Sciatic nerve (tissue), 2 donors: ENCODE data around the gene ADAM8. TPM values are rescaled to one million over a fixed set of nuclear protein-coding genes. Genes with fewer than 3 reads are reported as not detected.
"Not testable (repeated sequence)": the region's sequence is repeated elsewhere in the genome, so short reads cannot be mapped to it uniquely, and the experiment has no call there.

ENCODE experiments used
- ATAC-seq: fragments of 200-7000 bp; cut with Tn5 transposase; one replicate; pipeline ENCODE4 v1.9.1; 2020; ENCODE audit warnings: mild to moderate bottlenecking, moderate library complexity
- DNase-seq: peaks from one replicate; pipeline ENCODE4 v3.0.0-alpha.2; 2020; ENCODE audit warnings: low spot score
- intact Hi-C: fragments of 100-400 bp; cut with DNase I; formaldehyde crosslinking; loops from one replicate; pipeline ENCODE4 v1.14.2; 2022
- total RNA-seq: library from RNA; stranded (reverse); fragmentation: NEBNext Ultra II Directional; extraction: Animal tissue kit (Norgen Biotek cat#: 25700); gene quantifications from one replicate; pipeline ENCODE4 v1.2.1, GENCODE V29; 2021
- donor health status: DM: no; HTN: no; CAD: no.
- donor health status: DM: no; HTN: no; CAD: no.

Gene ADAM8
- total RNA-seq, 1 donor from 2014 or later, result 20.7 TPM

DNA sequence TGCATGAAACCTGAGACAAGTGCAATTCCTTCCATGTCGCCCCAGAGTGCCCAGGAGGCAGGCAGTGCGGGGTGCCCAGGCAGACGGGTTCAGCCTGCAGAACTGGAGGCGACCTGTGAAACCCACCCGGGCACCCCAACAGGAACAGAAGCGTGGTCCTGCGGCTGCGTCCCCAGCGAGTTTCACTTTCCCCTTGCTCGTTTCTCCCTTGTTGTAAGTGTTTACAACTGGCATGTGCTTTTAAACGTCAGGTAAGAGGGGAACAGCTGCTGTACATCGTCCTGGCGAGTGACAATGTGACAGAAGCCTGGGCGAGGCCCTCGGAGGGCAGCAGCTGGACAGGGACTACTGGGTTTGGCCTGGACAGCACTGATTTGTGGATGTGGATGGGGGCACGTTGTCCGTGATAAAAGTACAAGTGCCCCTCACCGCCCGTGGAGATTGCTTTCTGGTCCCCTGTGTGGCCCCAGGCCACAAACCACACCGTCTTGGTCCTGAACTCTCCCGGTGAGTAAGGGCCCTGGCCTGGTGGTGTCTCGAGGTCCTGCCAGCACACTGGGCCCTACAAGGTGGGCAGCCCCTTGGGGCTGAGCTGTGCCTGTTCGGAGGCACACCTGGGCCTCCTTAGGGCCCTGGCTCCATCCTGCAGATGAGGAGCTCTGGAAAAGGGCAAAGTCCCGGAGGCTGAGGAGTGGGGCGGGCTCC, 35.0 kb downstream of the ADAM8 start:
- DNase-seq, result no peak
- intact Hi-C loops, result no loop called here
- no peak for ATAC-seq

DNA sequence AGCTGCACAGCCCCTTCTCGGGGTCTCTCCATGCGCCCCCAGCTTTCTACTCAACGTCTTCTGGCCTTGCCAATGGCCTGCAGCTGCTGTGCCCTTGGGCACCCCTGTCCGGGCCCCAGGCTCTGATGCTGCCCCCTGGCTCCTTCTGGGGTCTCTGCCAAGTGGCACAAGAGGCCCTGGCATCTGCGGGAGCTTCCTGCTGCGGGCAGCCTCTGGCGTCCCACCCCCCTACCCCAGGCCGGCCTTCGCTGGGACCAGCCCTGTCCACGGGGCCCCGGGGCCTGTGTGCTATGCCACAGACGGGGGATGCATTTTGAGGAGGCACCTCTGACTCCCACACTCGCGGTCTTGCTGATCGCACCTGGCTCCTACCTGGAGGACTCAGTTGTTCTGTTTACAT, 36.7 kb downstream of the ADAM8 start:
- DNase-seq (no peak), ATAC-seq (no peak)
- intact Hi-C loops, result no loop called here

DNA sequence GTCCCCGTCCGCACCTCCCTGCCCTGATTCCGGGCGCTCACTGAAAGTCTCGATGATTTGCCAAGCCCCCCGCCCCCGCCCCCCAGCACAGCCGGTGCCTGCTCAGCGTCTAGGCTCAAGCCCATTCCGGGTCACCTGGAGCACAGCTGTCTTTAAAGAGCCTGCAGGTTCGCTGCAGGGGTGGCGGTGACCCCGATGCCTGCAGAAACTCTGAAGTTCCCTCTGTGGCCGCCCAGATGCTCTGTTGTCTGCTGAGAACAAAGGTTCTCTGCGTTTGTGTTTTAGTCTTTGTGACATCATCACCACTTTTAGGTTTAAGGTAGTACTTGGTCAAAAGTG, 38.2 kb downstream of the ADAM8 start:
- ATAC-seq, result no peak
- no peak for DNase-seq
- intact Hi-C loops, result no loop called here

DNA sequence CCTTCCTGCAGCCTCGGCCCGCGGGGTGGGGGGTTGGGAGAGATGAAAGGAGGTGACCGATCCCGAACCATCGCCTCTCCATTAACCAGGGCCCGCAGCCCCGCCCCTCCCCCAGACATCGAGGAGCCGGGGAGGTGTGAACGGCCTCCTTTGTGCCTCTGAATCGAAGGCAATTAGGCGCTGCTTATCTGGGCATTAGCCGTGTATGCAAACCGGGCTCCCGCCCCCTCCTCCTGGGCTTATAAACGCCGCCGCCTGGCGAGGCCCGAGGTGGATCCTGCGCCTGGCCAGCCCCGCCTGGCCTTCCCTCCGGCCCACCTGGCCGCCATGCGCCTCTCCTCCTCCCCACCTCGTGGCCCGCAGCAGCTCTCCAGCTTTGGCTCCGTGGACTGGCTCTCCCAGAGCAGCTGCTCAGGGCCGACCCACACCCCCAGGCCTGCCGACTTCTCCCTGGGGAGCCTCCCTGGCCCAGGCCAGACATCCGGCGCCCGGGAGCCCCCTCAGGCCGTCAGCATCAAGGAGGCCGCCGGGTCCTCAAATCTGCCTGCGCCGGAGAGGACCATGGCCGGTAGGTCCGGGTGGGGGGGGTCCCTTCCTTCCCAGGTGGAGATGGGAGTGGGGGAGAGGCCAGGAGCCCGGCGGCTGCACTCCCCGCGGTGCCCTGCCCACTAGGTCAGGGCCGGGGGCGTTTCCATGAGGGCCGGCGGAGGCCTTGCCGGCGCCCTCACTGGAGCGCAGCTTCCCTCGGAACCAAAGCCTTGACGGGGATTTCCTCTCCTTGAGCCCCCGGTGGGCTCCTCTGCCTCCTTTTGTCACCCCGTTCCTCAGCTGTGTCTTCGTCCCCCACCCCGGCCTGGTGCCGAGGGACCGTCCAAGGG, 38.8 kb downstream of the ADAM8 start, which contains the start of gene VENTX:
Gene VENTX (plus strand): TSS at position 268 of the 878 bp plus-strand sequence. CDS start 60 bp downstream, at position 328.
- intact Hi-C loops, result no loop called here
- no peak for DNase-seq
- no peak for ATAC-seq

DNA sequence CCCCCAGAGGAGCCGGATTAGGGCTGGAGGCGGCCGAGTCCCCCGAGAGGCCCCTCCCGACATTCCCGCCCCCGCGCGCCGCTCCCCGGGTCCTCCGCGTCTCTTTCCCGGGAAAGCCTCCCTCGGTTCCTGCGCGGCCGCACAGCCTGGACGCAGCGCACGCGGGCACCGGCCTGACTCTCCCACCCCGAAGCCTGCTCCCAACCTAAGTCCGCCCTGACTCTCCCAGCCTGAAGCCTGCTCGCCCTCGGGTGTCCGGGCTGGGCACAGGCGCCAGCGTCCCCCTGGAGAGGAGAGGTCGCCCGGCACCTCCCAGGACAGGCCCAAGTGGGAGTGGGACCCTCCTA, 39.5 kb downstream of the ADAM8 start:
- no peak for DNase-seq
- intact Hi-C loops, result no loop called here

DNA sequence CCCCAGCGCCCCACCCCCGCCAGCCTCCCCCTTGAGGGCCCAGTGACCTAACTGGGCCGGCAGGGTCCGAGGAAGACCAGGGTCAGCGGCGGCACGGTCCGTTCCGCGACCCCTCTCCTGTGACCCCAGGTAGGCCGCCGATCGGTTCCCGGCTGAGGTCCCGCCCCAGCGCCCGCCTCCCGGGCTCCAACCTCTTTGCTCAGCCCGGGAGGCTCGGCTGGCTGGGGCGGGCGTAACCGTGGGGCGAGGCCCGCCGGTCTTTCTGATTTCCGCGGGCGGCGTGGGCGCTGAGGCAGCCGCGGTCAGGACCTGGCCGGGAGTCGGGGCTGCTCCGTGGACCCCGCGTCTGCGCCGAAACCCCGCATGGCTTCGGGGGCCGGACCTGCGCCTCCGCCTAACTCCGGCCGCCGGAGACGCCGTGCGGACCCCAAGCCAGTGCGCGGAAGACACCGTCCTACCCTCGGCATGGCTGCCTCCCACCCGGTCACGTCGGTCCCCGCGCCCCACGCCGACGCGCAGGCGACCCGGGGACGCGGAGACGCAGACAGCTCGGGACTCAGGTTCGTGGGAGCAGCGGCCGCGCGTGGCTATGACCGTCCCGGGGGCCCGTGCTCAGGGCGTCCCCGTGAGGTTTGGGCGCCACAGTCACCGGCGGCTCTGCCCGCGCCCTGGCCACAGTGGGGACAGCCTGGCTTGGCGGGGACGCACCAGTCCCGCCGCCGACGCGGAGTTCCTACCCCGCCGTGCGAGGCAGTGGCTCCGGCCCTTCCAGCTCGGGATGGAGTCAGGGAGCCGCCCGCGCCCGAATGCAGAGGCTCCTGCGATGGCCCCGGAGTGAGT, 40.0 kb downstream of the ADAM8 start:
- no peak for ATAC-seq

More for the DNA sequence above, 39.5 kb downstream of the ADAM8 start:
- ATAC-seq, result no peak

DNA sequence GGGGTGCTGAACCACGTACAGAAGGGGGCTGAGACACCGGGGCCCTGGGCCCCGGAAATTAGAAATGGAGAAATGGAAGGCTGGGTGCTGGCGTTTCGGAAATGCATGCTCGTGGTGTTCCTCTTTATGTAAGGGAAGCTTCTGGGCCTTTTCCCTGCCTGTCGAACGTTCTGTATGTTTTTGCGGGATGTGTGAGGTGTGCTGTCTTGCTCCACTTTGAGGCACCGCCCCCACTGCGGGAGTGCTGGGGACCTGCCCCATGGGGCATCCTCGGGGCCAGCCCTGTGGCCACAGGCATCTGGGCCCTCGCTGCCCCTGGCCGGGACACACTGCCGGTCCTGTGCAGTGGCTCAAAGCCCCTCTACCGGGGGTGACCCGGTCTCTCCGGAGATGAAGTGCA, 40.7 kb downstream of the ADAM8 start:
- DNase-seq (no peak), ATAC-seq (peak; percentile 12)
- intact Hi-C loops, result no loop called here

More for the DNA sequence above, 40.0 kb downstream of the ADAM8 start:
- intact Hi-C loops, result no loop called here
- DNase-seq, result no peak

DNA sequence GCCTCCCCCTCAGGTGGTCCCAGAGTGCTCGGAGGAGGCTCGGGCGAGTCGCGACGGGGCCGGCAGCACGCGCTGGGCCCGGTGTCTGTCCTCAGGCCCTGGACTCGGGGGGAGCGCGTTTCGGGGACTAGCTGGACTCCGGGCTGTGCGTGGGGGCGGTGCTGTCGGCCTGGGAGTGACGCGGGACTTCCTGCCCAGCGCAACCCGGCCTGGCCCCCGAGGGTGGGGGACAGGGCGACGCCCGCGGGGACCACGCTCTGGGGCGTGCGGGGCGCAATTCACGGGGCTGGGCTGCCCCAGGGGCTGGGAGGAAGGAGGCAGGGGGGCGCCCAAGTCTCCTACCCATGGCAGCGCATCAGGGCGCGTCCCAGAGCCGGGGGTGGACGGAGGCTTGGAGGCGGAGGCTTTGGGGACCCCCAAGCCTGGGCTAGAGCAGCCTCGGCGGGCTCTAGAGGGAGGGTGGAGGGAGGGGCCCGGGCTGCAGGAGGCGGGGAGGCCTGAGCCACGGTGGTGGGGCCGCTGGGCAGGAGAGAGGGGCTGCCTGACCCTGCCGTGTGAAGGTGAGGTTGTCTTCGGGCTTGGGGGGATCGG, 41.3 kb downstream of the ADAM8 start:
- DNase-seq, result no peak
- ATAC-seq, result peak; percentile 61
- intact Hi-C loops, result no loop called here

DNA sequence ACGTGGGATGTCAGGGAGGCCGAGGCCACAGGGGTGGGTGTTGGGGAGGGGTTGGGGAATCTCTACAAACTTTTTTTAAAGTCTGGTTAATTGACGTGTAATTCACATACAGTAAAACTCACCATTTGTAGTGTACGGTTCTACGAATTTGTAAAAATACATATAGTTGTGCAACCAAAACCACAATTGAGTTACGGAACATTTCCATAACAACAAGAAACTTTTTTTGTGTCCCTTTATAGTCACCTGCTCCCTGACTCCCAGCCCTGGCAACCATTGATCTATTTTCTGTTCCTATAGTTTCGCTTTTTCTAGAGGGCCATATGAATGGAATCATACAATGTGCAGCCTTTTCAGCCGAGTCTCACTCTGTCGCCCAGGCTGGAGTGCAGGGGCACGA, 41.9 kb downstream of the ADAM8 start:
- intact Hi-C loops, ATAC-seq: not testable (repeated sequence)

DNA sequence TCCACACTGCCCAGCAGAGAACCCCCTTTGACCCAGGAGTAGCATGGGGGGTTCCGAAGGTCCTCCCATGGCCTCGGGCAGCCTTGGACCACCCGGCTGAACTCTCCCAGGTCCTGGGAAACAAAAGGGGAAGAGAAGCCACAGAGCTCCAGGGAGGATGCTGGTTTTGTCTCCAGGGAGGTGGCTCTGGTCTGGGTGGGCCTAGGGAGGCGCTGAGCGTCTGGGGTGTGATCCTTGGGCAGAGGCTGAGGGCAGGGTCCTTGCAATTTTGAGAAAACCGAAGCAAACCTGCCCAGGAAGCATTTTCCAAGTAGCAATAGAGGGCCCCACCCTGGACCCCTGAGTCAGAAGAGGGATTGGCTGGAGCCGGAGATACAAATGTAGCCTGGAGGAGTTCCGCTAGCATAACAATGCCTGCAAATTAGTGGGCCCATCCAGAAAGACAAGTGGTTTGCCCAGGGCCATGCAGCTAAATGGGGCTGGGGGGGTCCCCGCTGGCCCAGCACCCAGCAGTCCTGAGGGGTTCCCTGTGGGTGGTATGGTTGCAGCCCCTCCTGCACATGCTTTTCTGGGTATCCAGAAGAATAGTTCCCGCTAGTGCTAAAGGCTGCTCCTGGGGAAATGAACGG, 44.6 kb downstream of the ADAM8 start:
- no peak for DNase-seq
- intact Hi-C loops, result no loop called here
- ATAC-seq, result no peak

More for the DNA sequence above, 41.9 kb downstream of the ADAM8 start:
- DNase-seq, result not testable (repeated sequence)

DNA sequence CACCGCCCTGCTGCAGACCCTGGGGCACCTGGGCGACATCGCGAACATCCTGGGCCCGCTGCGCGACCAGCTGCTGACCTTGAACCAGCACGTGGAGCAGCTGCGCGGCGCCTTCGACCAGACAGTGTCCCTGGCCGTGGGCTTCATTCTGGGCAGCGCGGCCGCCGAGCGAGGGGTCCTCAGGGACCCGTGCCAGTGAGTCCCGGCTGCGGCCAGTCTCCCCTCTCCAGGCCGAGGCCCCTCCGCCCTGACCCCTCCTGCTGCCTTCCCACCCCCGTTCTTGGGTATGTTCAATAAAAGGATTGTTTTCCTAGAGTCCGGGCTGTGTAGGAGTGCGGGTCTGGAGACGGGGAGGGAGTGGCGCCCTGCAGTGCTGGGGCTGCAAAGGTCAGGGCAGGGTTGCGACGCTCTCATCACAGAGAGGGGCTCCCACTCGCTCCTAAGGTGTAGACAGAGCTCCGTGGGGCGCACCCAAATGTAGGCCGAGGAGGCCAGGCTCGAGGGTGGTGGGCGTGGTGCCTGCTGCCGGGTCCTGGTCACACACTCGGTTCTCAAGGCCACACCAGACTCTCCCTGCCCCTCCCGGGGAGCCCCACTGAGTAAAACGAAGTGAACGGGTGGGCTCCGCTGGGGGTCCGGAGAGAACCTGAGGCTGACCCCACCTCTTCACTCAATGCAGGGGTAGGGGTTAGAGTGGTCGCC, 45.3 kb downstream of the ADAM8 start:
- intact Hi-C loops, result no loop called here
- ATAC-seq (no peak), DNase-seq (no peak)

DNA sequence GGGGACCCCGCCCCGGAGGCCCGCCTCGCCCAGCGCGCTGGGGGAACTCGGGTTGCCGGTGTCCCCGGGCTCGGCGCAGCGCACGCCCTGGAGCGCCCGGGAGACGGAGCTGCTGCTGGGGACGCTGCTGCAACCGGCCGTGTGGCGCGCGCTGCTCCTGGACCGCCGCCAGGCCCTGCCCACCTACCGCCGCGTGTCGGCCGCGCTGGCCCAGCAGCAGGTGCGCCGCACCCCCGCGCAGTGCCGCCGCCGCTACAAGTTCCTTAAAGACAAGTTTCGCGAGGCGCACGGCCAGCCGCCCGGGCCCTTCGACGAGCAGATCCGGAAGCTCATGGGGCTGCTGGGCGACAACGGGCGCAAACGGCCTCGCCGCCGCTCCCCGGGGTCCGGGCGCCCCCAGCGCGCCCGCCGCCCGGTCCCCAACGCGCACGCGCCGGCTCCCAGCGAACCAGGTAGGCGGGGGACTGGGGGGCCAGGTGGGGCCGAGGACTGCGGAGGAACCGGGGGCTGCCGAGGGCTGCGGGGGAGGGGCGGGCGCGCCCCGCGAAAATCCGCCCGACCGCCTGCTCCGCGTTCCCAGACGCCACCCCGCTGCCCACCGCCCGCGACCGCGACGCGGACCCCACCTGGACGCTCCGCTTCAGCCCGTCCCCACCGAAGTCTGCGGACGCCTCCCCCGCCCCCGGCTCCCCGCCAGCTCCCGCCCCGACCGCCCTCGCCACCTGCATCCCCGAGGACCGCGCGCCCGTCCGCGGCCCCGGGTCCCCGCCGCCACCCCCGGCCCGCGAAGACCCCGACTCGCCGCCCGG, 46.1 kb downstream of the ADAM8 start:
- intact Hi-C loops, result no loop called here
- ATAC-seq (no peak), DNase-seq (no peak)

DNA sequence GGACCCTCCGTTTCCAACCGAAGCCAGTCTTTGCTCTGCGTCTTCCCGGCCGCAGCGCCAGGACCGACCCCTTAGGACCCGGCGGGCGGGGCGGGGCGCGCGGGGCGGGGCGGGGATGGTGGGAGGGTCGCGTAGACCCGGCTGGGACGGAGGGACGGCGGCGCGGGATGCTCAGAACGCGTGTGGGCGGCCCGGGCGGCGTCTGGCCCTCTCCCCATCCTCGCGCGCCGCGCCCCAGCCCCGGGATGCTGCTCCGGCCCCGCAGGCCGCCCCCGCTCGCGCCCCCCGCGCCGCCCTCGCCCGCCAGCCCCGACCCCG, 46.7 kb downstream of the ADAM8 start, which contains the start of gene UTF1:
Gene UTF1 (plus strand): TSS at position 174 of the 318 bp plus-strand sequence. CDS start 72 bp downstream, at position 246.
- ATAC-seq (no peak), DNase-seq (no peak)
- intact Hi-C loops, result no loop called here

DNA sequence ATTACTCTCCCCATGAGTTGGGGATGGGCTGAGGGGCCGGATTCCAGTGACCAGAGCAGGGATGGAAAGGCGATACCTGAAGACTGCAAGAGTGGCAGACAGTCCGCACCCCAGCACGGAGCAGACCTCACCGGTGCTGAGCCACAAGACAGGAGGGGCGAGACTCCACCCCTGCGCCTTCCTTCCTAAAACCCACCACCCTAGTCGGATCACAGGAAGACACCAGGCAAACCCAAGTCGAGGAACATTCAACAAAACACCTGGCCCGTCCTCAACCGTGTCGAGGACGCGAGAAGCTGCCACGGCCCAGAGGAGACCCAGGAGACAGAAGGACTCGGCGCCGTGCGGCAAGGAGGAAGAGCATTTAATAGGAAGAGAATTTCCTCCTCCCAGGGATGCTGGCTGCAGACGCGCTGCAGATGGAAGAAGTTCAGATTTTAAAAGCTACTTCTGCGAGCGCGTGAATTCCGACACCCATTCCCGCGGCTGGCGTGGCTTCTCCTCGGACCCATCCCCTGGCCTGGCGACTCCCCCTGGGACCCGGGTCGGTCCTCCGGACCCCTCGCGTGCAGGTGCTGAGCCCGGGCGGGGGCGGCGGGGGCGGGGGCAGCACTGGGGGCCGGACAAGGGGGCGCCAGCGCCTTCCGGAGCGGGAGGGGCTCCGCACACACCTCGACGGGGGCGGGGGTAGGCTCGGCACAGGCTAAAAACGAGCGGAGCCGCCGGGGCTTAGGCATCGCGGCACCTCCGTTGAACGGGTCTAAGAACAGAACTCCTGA, 47.2 kb downstream of the ADAM8 start:
- intact Hi-C loops, result no loop called here
- no peak for ATAC-seq

DNA sequence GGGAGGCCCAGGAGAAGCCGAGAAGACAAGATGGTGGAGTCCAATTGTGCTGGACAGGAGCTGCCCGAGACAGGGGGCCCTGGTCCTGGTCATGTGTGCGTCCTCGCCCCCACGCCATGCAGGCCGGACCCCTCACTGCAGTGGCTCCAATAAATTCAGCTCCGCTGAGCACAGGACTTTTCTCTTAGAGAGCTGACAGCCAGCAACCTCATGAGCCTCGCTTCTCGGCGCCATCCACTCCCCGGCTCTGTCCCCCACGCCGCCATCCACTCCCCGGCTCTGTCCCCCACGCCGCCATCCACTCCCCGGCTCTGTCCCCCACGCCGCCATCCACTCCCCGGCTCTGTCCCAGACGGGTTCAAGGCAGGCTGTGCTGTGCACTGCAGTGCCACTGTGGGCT, 49.4 kb downstream of the ADAM8 start:
- DNase-seq, result no peak
- no peak for ATAC-seq
- intact Hi-C loops, result no loop called here

More for the DNA sequence above, 47.2 kb downstream of the ADAM8 start:
- DNase-seq, result no peak

DNA sequence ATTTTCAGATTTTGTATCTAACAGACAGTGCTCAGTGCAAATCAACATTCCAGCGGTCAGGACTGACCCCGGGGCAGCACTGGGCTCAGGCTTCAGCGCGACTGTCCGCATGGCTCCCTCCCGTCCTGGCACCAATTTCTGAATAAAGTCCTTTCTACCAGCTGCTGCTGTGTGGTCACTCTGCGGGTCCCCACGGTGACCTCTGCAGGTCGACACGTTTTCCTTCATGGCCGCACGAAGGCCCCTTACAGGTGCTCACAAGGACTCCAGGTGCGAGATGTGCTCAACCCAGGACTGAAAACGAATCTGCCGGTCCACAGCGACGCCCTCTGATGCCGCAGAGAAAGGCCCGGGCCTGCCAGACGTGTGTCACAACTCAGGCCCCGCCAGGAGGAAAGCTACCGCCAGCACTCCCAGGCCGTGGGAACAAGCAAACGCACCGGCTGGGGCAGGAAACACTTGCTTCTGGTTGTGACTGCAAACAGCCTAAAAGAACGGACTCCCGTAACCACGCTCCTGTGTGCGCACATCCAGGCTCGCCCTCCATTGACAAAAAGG, 50.3 kb downstream of the ADAM8 start:
- intact Hi-C loops, result no loop called here
- ATAC-seq, result no peak
- DNase-seq, result no peak
